Measurements from ENCODE around the gene ZAP70.
A peak's percentile ranks its signal among the peaks of the same experiment; 100 is the strongest.

ZAP70 gene

DNA sequence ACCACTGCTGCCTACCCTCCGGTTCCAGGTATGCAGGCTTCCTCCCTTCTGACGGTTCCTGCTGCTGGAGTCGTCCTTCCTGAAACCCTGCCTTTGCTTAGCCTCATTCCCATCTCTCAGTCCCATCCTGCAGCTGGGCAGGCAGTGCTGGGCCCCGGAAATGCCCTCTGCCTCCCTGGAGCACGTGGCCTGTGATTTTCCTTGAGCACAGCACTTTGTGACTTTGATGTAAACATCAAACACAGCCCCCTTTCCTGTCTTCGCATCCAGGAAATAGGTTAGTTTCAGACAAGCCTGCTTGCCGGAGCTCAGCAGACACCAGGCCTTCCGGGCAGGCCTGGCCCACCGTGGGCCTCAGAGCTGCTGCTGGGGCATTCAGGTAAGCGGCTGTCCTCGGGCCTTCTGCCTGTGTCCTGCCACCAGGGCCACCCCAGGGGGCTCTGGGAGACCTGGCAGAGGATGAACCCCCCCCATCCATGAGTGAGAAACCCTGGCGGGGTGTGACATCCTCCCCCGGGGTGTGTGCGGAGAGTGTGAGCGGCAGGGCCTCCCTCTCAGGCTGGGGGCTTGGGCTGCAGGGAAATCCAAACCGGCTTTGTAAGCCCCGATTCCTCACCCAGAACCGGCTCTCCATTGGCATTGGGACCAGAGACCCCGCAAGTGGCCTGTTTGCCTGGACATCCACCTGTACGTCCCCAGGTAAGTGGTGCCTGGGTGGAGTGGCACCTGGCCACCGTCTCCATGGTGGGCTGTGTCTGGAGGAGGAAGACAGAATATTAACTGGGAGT lies at the start of gene ZAP70:
Gene ZAP70 (plus strand): TSS at position 281 of the 788 bp plus-strand sequence. CDS start 10,461 bp downstream, outside the sequence.
- DNase-seq: no peak
- peaks cover 3% of the 10 kb centered on the region for H3K27me3 Mint-ChIP-seq (ENCODE audit: low read depth, poor library complexity)

GRCh38 chr2:97663626-97663961 lies 49.8 kb upstream of the ZAP70 start:
- Mint-ChIP-seq H3K4me1 (peaks cover 38% of the 10 kb centered on the region), H3K27ac (no peak overlapping the region), H3K9me3 (no peaks in the 10 kb centered on the region), H3K36me3 (ENCODE audit: low read depth) (peaks cover 13% of the 10 kb centered on the region), H3K27me3 (ENCODE audit: low read depth, poor library complexity) (no peaks in the 10 kb centered on the region), H3K4me3 (peak overlapping the region; percentile 93)
- TF ChIP-seq CTCF (IDR thresholded peaks at IDR 0.05): no peak
- DNase-seq: no peak

More for the DNA sequence above, at the start of gene ZAP70:
- Mint-ChIP-seq H3K27ac (peak within 1 kb of the TSS; percentile 96), H3K4me1 (peaks cover 74% of the 10 kb centered on the region), H3K9me3 (no peaks in the 10 kb centered on the region), H3K4me3 (no peak within 1 kb of the TSS), H3K36me3 (ENCODE audit: low read depth) (no peaks in the 10 kb centered on the region)
- no peak for TF ChIP-seq CTCF (IDR thresholded peaks at IDR 0.05)

- peaks cover 9% of the 10 kb centered on the region for H3K36me3 Mint-ChIP-seq (ENCODE audit: low read depth)
- H3K4me1 Mint-ChIP-seq: peaks cover 38% of the 10 kb centered on the region
- H3K27me3 Mint-ChIP-seq (ENCODE audit: low read depth, poor library complexity): no peaks in the 10 kb centered on the region
- peak within 1 kb of the TSS; percentile 93 for H3K4me3 Mint-ChIP-seq
- peak; percentile 59 for TF ChIP-seq CTCF (IDR thresholded peaks at IDR 0.05)
- peak within 1 kb of the TSS; percentile 99 for H3K27ac Mint-ChIP-seq
- DNase-seq: peak; percentile 97
- H3K9me3 Mint-ChIP-seq: no peaks in the 10 kb centered on the region
Measured at GRCh38 chr2:97663962-97664635, 49.3 kb upstream of the ZAP70 start, which contains the start of gene ACTR1B. Gene ACTR1B (minus strand): TSS chr2:97664044. CDS start chr2:97663890, 154 bp downstream.

DNA sequence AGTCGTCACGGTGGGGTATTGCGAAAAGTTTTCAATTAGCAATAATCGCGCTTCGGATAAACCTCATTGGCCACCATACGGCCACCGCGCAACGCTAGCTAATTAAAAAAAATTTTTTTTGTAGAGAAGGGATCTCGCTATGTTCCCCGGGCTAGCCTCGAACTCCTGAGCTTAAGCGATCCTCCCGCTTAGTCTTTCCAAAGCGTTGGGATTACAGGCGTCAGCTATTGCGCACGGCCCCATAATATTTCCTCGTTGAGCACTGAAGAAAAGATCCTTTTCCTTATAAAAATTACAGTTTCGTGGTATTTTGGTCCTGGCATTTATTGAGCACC lies 48.8 kb upstream of the ZAP70 start:
- Mint-ChIP-seq H3K36me3 (ENCODE audit: low read depth) (peaks cover 9% of the 10 kb centered on the region), H3K27me3 (ENCODE audit: low read depth, poor library complexity) (no peaks in the 10 kb centered on the region), H3K4me1 (peaks cover 38% of the 10 kb centered on the region), H3K27ac (peak overlapping the region; percentile 99), H3K4me3 (peak overlapping the region; percentile 91), H3K9me3 (no peaks in the 10 kb centered on the region)
- TF ChIP-seq CTCF (IDR thresholded peaks at IDR 0.05): no peak
- DNase-seq: no peak

DNA sequence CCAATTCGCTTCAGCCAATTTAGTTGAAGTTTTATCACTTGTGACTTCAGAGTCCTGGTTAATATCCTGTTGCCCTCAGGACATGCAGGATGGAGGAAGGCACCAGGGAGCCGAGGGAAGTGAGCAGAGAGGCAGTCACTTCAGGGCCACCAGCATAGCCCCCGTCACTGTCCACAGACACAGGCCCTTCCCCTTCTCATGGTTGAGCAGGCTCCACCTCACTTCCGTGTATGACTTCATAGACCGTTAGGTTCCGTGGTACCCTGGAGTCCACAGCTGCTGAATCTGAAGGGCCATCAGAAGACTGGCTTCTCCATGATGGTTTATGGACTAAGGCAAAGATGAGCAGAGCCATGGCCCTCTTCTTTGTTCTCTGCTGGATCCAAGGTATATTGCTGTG lies 43.9 kb upstream of the ZAP70 start, which contains the start of gene C2orf92:
Gene C2orf92 (plus strand): TSS at position 266 of the 400 bp plus-strand sequence. CDS start 76 bp downstream, at position 342.
- Mint-ChIP-seq H3K4me1 (peaks cover 37% of the 10 kb centered on the region), H3K9me3 (no peaks in the 10 kb centered on the region), H3K27me3 (ENCODE audit: low read depth, poor library complexity) (no peaks in the 10 kb centered on the region), H3K27ac (peak within 1 kb of the TSS; percentile 46), H3K36me3 (ENCODE audit: low read depth) (peaks cover 9% of the 10 kb centered on the region), H3K4me3 (no peak within 1 kb of the TSS)
- no peak for DNase-seq
- no peak for TF ChIP-seq CTCF (IDR thresholded peaks at IDR 0.05)
